ENCODE results near the gene IQSEC3. TPM values are rescaled to one million over a fixed set of nuclear protein-coding genes. Genes with fewer than 3 reads are reported as not detected.

Gene IQSEC3
- total RNA-seq, 6 donors from 2014 or later = 2.1 to 19.0 (median 8.2) TPM

DNA sequence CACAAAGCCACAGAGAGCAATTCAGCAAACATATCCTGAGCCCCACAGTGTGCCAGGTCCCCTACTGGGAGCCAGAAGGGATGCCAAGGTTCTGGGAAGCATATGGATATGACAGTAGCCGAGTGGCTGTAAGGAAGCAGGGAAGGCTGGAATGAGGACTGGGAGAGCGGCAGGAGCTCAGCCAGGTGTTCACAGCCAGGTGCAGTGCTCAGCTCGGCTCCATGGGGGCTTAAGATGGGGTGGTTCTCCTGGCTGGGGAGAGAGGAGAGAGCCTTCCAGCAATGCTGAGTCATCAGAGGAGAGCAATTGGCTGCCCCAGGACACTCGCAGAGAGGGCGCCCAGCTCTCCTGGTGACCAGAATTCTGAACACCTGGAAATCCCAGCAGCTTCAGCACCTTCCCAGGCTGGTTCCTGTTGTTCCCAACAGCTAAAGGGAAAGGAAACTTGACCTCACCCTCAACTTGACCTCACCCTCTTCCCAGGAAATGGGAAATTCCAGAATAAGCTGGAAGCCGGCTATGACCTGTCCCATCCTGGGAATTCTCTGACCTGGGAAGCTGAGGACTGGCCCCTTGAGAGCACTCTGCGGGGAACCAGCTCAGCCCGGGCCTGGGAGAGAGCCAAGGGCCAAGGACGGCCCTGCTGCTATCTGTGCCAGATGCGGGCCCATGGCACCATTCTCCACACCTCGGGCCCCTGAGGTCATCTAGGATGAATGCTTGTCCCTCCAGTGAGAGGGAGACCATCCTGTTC is 112.7 kb downstream of the IQSEC3 start:
- peak overlapping the region in 2 of 4 donors; percentile 40 to 41 for H3K27ac ChIP-seq
- no peaks in the 10 kb centered on the region for H3K27me3 ChIP-seq
- TF ChIP-seq POLR2A (IDR thresholded peaks at IDR 0.05) (no peak), EP300 (IDR thresholded peaks at IDR 0.05) (no peak), CTCF (IDR thresholded peaks at IDR 0.05) (no peak), POLR2AphosphoS5 (IDR thresholded peaks at IDR 0.05) (no peak)
- peaks cover 0 to 15% (median 2%) of the 10 kb centered on the region in 4 donors for H3K4me1 ChIP-seq
- no peaks in the 10 kb centered on the region for H3K9me3 ChIP-seq
- DNase-seq (no peak), ATAC-seq (ENCODE audit: low FRiP score in 2 of 2) (no peak)
- WGBS, 2 donors = 65 to 81% methylated on average over 3 to 11 of the region's 11 CpGs
- no peaks in the 10 kb centered on the region for H3K36me3 ChIP-seq
- no peak overlapping the region for H3K4me3 ChIP-seq

- H3K27me3 ChIP-seq = no peaks in the 10 kb centered on the region
- TF ChIP-seq POLR2A (IDR thresholded peaks at IDR 0.05) = no peak
- TF ChIP-seq CTCF (IDR thresholded peaks at IDR 0.05) = no peak
- no peak for TF ChIP-seq POLR2AphosphoS5 (IDR thresholded peaks at IDR 0.05)
- no peak for TF ChIP-seq EP300 (IDR thresholded peaks at IDR 0.05)
- no peaks in the 10 kb centered on the region for H3K9me3 ChIP-seq
- no peak overlapping the region for H3K4me3 ChIP-seq
- DNase-seq = no peak
- no peak for ATAC-seq (ENCODE audit: low FRiP score in 2 of 2)
- H3K27ac ChIP-seq = peak overlapping the region in 2 of 4 donors; percentile 40 to 41
- WGBS, 2 donors = 85 to 87% methylated on average over 2 to 5 of the region's 5 CpGs
- H3K36me3 ChIP-seq = no peaks in the 10 kb centered on the region
- H3K4me1 ChIP-seq = peaks cover 0 to 15% (median 2%) of the 10 kb centered on the region in 4 donors
Measured at GRCh38 chr12:179885-180284, 113.3 kb downstream of the IQSEC3 start.

- no peaks in the 10 kb centered on the region for H3K36me3 ChIP-seq
- TF ChIP-seq EP300 (IDR thresholded peaks at IDR 0.05) = no peak
- TF ChIP-seq POLR2A (IDR thresholded peaks at IDR 0.05) = peak in 1 of 4 donors; percentile 28
- TF ChIP-seq POLR2AphosphoS5 (IDR thresholded peaks at IDR 0.05) = peak in 1 of 2 donors; percentile 20
- peaks cover 0 to 15% (median 2%) of the 10 kb centered on the region in 4 donors for H3K4me1 ChIP-seq
- H3K9me3 ChIP-seq = no peaks in the 10 kb centered on the region
- ATAC-seq (ENCODE audit: low FRiP score in 2 of 2) (peak in 1 of 2 donors; percentile 69), DNase-seq (peak in 1 of 2 donors; percentile 66)
- H3K4me3 ChIP-seq = peak overlapping the region in 1 of 4 donors; percentile 19
- 37 to 42% methylated on average over 6 to 8 of the region's 8 CpGs for WGBS, 2 donors
- no peaks in the 10 kb centered on the region for H3K27me3 ChIP-seq
- peak overlapping the region in 1 of 4 donors; percentile 40 for H3K27ac ChIP-seq
Measured at GRCh38 chr12:180445-180844, 113.9 kb downstream of the IQSEC3 start.

DNA sequence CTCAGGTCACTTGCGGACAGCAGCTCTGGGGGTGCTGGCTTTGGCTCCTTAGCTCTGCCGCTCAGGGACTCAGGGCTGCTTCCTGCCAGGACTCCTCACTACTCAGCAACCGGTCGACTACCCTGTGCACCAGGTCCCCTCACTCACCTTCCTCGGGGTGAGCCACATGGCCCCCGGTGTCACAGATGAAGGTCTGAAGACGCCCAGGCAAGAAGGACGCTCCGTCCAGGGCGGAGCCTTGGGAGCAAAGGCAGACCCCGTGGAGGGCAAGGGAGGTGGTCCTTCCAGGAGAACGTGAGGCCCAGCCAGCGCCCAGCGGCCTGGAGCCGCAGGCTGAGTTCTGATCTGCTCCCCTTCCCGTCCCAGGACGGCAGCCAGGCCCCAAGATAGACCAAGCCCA is 115.4 kb downstream of the IQSEC3 start:
- ATAC-seq (ENCODE audit: low FRiP score in 2 of 2) (no peak), DNase-seq (no peak)
- Histone ChIP-seq H3K4me3 (peak overlapping the region in 3 of 4 donors; percentile 1 to 19 (median 3)), H3K9me3 (no peaks in the 10 kb centered on the region), H3K36me3 (no peaks in the 10 kb centered on the region), H3K27me3 (no peaks in the 10 kb centered on the region), H3K4me1 (peaks cover 0 to 15% (median 2%) of the 10 kb centered on the region in 4 donors), H3K27ac (peak overlapping the region in 1 of 4 donors; percentile 21)
- TF ChIP-seq POLR2AphosphoS5 (IDR thresholded peaks at IDR 0.05) (no peak), EP300 (IDR thresholded peaks at IDR 0.05) (no peak), POLR2A (IDR thresholded peaks at IDR 0.05) (no peak), CTCF (IDR thresholded peaks at IDR 0.05) (no peak)
- WGBS, 2 donors = 68 to 91% methylated on average over 8 to 17 of the region's 17 CpGs

DNA sequence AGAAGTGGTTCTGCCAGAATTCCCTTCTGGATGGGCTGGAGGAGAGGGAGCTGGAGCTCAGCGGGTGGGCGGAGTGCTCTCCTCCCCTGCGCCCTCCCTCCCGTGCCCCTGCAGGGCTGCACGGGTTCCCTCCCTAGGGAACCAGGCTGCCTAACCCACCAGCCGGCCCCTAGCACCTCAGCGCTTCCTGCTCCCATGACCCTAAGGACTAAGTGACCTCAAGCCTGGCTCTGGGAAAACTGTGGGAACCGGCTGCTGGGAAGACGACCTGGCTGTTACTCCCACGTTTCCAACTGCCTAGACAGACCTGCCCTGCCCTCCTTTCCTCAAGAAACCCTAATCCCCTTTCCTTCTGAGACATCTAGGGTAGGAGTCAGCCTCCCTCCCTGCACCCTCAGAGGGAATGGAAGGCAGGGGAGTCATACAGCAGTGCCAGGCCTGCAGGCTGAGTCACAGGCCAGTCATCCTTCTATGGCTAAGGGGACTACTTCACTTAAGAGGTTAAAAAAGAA is 115.9 kb downstream of the IQSEC3 start:
- TF ChIP-seq POLR2A (IDR thresholded peaks at IDR 0.05) = no peak
- TF ChIP-seq EP300 (IDR thresholded peaks at IDR 0.05) = peak in 1 of 4 donors; percentile 69
- TF ChIP-seq POLR2AphosphoS5 (IDR thresholded peaks at IDR 0.05) = peak; percentile 7 to 60
- Histone ChIP-seq H3K4me3 (peak overlapping the region in 1 of 4 donors; percentile 19), H3K36me3 (no peaks in the 10 kb centered on the region), H3K4me1 (peaks cover 0 to 15% (median 2%) of the 10 kb centered on the region in 4 donors), H3K27ac (no peak overlapping the region), H3K27me3 (no peaks in the 10 kb centered on the region), H3K9me3 (no peaks in the 10 kb centered on the region)
- no peak for ATAC-seq (ENCODE audit: low FRiP score in 2 of 2)
- 71% methylated on average over 10 of the region's 10 CpGs; no CpG with 5 or more reads in 1 of the 2 donors for WGBS, 2 donors
- DNase-seq = no peak

All from upper lobe of left lung (tissue), 6 donors.